ENCODE measurements around the gene FCHSD1.

FCHSD1 gene

GRCh38 chr5:141650851-141651727 lies at the start of gene FCHSD1:
Gene FCHSD1 (minus strand): TSS chr5:141651418. CDS start chr5:141651368, 50 bp downstream.
- no peaks in the 10 kb centered on the region for H3K27me3 ChIP-seq (ENCODE audit: low read depth, low read length)
- H3K4me3 ChIP-seq (ENCODE audit: low read depth in 1 of 2, low read length in 2 of 2), result peak within 1 kb of the TSS; percentile 70 to 80
- H3K4me1 ChIP-seq (ENCODE audit: control insufficient read depth in 1 of 2, insufficient read depth in 2 of 2, low read length in 2 of 2), result peaks cover 0 to 12% of the 10 kb centered on the region in 2 donors
- H3K36me3 ChIP-seq (ENCODE audit: control insufficient read depth in 1 of 2, insufficient read depth in 2 of 2, low read length in 2 of 2), result peaks cover 8 to 32% of the 10 kb centered on the region in 2 donors
- peak within 1 kb of the TSS; percentile 31 for H3K27ac ChIP-seq (ENCODE audit: low read length)
- no peaks in the 10 kb centered on the region for H3K9me3 ChIP-seq (ENCODE audit: control insufficient read depth in 1 of 2, low read length in 2 of 2)

- no peaks in the 10 kb centered on the region for H3K9me3 ChIP-seq (ENCODE audit: control insufficient read depth in 1 of 2, low read length in 2 of 2)
- H3K4me1 ChIP-seq (ENCODE audit: control insufficient read depth in 1 of 2, insufficient read depth in 2 of 2, low read length in 2 of 2), result peaks cover 0 to 15% of the 10 kb centered on the region in 2 donors
- no peak overlapping the region for H3K4me3 ChIP-seq (ENCODE audit: low read depth in 1 of 2, low read length in 2 of 2)
- H3K36me3 ChIP-seq (ENCODE audit: control insufficient read depth in 1 of 2, insufficient read depth in 2 of 2, low read length in 2 of 2), result no peaks in the 10 kb centered on the region
- no peak overlapping the region for H3K27ac ChIP-seq (ENCODE audit: low read length)
- H3K27me3 ChIP-seq (ENCODE audit: low read depth, low read length), result peaks cover 16% of the 10 kb centered on the region
These were observed 46.4 kb upstream of the FCHSD1 start for GRCh38 chr5:141697586-141697985.

- Histone ChIP-seq H3K4me1 (ENCODE audit: control insufficient read depth in 1 of 2, insufficient read depth in 2 of 2, low read length in 2 of 2) (peaks cover 0 to 15% of the 10 kb centered on the region in 2 donors), H3K27me3 (ENCODE audit: low read depth, low read length) (peaks cover 16% of the 10 kb centered on the region), H3K9me3 (ENCODE audit: control insufficient read depth in 1 of 2, low read length in 2 of 2) (no peaks in the 10 kb centered on the region), H3K27ac (ENCODE audit: low read length) (no peak overlapping the region), H3K36me3 (ENCODE audit: control insufficient read depth in 1 of 2, insufficient read depth in 2 of 2, low read length in 2 of 2) (no peaks in the 10 kb centered on the region), H3K4me3 (ENCODE audit: low read depth in 1 of 2, low read length in 2 of 2) (no peak overlapping the region)
These were observed 45.2 kb upstream of the FCHSD1 start for GRCh38 chr5:141696431-141696830.

- peaks cover 9% of the 10 kb centered on the region for H3K27me3 ChIP-seq (ENCODE audit: low read depth, low read length)
- H3K4me1 ChIP-seq (ENCODE audit: control insufficient read depth in 1 of 2, insufficient read depth in 2 of 2, low read length in 2 of 2), result peaks cover 0 to 11% of the 10 kb centered on the region in 2 donors
- H3K4me3 ChIP-seq (ENCODE audit: low read depth in 1 of 2, low read length in 2 of 2), result no peak overlapping the region
- H3K27ac ChIP-seq (ENCODE audit: low read length), result peak overlapping the region; percentile 19
- H3K9me3 ChIP-seq (ENCODE audit: control insufficient read depth in 1 of 2, low read length in 2 of 2), result no peaks in the 10 kb centered on the region
- H3K36me3 ChIP-seq (ENCODE audit: control insufficient read depth in 1 of 2, insufficient read depth in 2 of 2, low read length in 2 of 2), result no peaks in the 10 kb centered on the region
These were observed 44.5 kb upstream of the FCHSD1 start for GRCh38 chr5:141695627-141696215.

GRCh38 chr5:141694479-141694878 lies 43.3 kb upstream of the FCHSD1 start:
- H3K4me1 ChIP-seq (ENCODE audit: control insufficient read depth in 1 of 2, insufficient read depth in 2 of 2, low read length in 2 of 2), result peaks cover 0 to 11% of the 10 kb centered on the region in 2 donors
- no peaks in the 10 kb centered on the region for H3K36me3 ChIP-seq (ENCODE audit: control insufficient read depth in 1 of 2, insufficient read depth in 2 of 2, low read length in 2 of 2)
- H3K27ac ChIP-seq (ENCODE audit: low read length), result no peak overlapping the region
- no peak overlapping the region for H3K4me3 ChIP-seq (ENCODE audit: low read depth in 1 of 2, low read length in 2 of 2)
- peaks cover 3% of the 10 kb centered on the region for H3K27me3 ChIP-seq (ENCODE audit: low read depth, low read length)
- no peaks in the 10 kb centered on the region for H3K9me3 ChIP-seq (ENCODE audit: control insufficient read depth in 1 of 2, low read length in 2 of 2)

- Histone ChIP-seq H3K4me3 (ENCODE audit: low read depth in 1 of 2, low read length in 2 of 2) (no peak overlapping the region), H3K36me3 (ENCODE audit: control insufficient read depth in 1 of 2, insufficient read depth in 2 of 2, low read length in 2 of 2) (no peaks in the 10 kb centered on the region), H3K27me3 (ENCODE audit: low read depth, low read length) (no peaks in the 10 kb centered on the region), H3K9me3 (ENCODE audit: control insufficient read depth in 1 of 2, low read length in 2 of 2) (no peaks in the 10 kb centered on the region), H3K27ac (ENCODE audit: low read length) (no peak overlapping the region), H3K4me1 (ENCODE audit: control insufficient read depth in 1 of 2, insufficient read depth in 2 of 2, low read length in 2 of 2) (peaks cover 0 to 11% of the 10 kb centered on the region in 2 donors)
These were observed 41.9 kb upstream of the FCHSD1 start for GRCh38 chr5:141692919-141693725.

GRCh38 chr5:141692533-141692888 lies 41.3 kb upstream of the FCHSD1 start:
- Histone ChIP-seq H3K9me3 (ENCODE audit: control insufficient read depth in 1 of 2, low read length in 2 of 2) (no peaks in the 10 kb centered on the region), H3K36me3 (ENCODE audit: control insufficient read depth in 1 of 2, insufficient read depth in 2 of 2, low read length in 2 of 2) (no peaks in the 10 kb centered on the region), H3K4me1 (ENCODE audit: control insufficient read depth in 1 of 2, insufficient read depth in 2 of 2, low read length in 2 of 2) (peaks cover 0 to 11% of the 10 kb centered on the region in 2 donors), H3K4me3 (ENCODE audit: low read depth in 1 of 2, low read length in 2 of 2) (peak overlapping the region; percentile 52 to 63), H3K27me3 (ENCODE audit: low read depth, low read length) (no peaks in the 10 kb centered on the region), H3K27ac (ENCODE audit: low read length) (no peak overlapping the region)

GRCh38 chr5:141691867-141692532 lies 40.8 kb upstream of the FCHSD1 start:
- Histone ChIP-seq H3K36me3 (ENCODE audit: control insufficient read depth in 1 of 2, insufficient read depth in 2 of 2, low read length in 2 of 2) (no peaks in the 10 kb centered on the region), H3K9me3 (ENCODE audit: control insufficient read depth in 1 of 2, low read length in 2 of 2) (no peaks in the 10 kb centered on the region), H3K4me1 (ENCODE audit: control insufficient read depth in 1 of 2, insufficient read depth in 2 of 2, low read length in 2 of 2) (peaks cover 0 to 11% of the 10 kb centered on the region in 2 donors), H3K4me3 (ENCODE audit: low read depth in 1 of 2, low read length in 2 of 2) (peak overlapping the region; percentile 52 to 63), H3K27ac (ENCODE audit: low read length) (no peak overlapping the region), H3K27me3 (ENCODE audit: low read depth, low read length) (no peaks in the 10 kb centered on the region)

- H3K36me3 ChIP-seq (ENCODE audit: control insufficient read depth in 1 of 2, insufficient read depth in 2 of 2, low read length in 2 of 2), result no peaks in the 10 kb centered on the region
- H3K4me1 ChIP-seq (ENCODE audit: control insufficient read depth in 1 of 2, insufficient read depth in 2 of 2, low read length in 2 of 2), result peaks cover 0 to 11% of the 10 kb centered on the region in 2 donors
- no peaks in the 10 kb centered on the region for H3K27me3 ChIP-seq (ENCODE audit: low read depth, low read length)
- no peak overlapping the region for H3K4me3 ChIP-seq (ENCODE audit: low read depth in 1 of 2, low read length in 2 of 2)
- H3K9me3 ChIP-seq (ENCODE audit: control insufficient read depth in 1 of 2, low read length in 2 of 2), result no peaks in the 10 kb centered on the region
- no peak overlapping the region for H3K27ac ChIP-seq (ENCODE audit: low read length)
These were observed 40.2 kb upstream of the FCHSD1 start for GRCh38 chr5:141691286-141691866.

GRCh38 chr5:141686648-141687416 lies 35.6 kb upstream of the FCHSD1 start:
- H3K9me3 ChIP-seq (ENCODE audit: control insufficient read depth in 1 of 2, low read length in 2 of 2), result no peaks in the 10 kb centered on the region
- H3K4me3 ChIP-seq (ENCODE audit: low read depth in 1 of 2, low read length in 2 of 2), result no peak overlapping the region
- H3K27ac ChIP-seq (ENCODE audit: low read length), result no peak overlapping the region

More at GRCh38 chr5:141686648-141687416, 35.6 kb upstream of the FCHSD1 start:
- H3K36me3 ChIP-seq (ENCODE audit: control insufficient read depth in 1 of 2, insufficient read depth in 2 of 2, low read length in 2 of 2), result no peaks in the 10 kb centered on the region
- H3K27me3 ChIP-seq (ENCODE audit: low read depth, low read length), result no peaks in the 10 kb centered on the region
- H3K4me1 ChIP-seq (ENCODE audit: control insufficient read depth in 1 of 2, insufficient read depth in 2 of 2, low read length in 2 of 2), result peaks cover under 1 to 5% of the 10 kb centered on the region in 2 donors

Measured in muscle layer of duodenum (tissue), 2 donors.